ENCODE data around the gene RASGRF1. TPM values are rescaled to one million over a fixed set of nuclear protein-coding genes. Genes with fewer than 3 reads are reported as not detected.
"Not testable (repeated sequence)": the region's sequence is repeated elsewhere in the genome, so short reads cannot be mapped to it uniquely, and the experiment has no call there.

Gene RASGRF1
- total RNA-seq, 1 donor from 2014 or later = not detected

DNA sequence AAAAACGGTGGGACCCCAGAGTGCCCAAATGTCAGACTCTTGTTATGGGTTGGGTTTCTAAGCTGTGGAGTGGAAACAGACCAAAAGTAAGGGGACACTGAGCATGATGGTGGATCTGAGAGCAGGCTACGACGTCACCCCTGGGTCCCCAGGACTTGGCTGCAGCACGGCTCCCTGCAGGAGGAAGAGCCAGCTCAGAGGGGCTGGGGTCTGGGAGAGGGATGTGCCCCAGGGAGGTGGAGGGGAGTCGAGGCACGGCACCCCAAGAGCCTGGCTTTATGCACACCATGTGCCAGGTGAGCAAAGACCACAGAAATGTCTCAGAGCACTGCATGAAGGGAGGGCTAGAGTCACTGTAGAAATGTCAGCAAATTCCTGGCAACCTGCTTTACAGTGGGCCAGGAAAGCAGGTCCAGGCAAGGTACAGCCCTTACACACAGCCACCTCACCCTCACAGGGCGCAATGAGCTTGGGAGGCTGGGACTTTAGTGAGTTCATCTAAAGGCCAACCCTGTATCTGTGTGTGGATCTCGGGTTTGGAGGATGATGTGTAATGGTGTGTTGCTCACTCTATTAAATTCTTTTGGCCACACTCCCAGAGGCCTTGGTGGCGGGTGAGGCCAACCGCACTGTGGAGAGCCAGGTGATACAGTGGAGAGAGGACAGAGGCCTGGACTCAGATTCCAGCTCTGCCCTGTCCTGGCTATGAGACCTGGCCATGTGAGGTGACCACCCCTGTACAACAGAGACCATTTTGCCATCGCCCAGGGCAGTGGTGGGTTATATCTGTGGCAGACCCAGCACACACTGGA, 159.8 kb downstream of the RASGRF1 start:
- ATAC-seq (ENCODE audit: poor library complexity) = peak; percentile 33
- no peak for DNase-seq
- intact Hi-C loops (cut with DNase I) = no loop called here

DNA sequence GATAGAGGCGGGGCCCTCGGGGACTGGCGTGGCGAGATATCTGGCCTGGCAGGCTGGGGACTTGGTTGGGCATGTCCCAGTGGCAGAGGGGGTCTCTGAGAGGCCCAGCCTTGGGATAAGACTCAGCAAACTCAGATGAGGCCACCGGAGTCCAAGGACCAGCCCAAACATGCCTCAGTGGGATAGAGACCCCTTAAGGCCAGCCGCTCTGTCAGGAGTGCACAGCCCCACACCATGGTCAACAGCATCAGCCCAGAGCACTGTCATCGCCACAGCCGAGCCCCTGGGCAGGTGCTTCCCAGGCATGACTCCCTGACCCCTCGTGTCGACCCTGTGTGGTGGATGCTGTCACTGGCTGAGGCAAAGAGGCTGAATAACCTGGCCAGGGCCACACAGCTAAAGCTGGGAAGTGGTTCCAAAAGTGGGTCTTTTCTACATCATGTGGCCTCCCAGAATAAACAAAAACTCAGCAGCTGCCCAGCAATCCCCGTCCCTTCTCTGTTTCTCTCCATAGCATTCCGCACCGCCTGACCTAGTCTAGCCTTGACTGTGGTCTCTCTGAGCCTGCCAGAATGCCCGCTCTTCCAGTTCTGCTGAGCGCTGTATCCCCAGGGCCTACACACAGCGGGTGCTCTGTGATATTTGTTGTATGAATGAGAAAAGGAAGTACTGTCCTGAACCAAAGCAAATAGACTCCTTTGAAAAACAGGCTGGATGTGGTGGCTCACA, 160.9 kb downstream of the RASGRF1 start:
- DNase-seq (no peak), ATAC-seq (ENCODE audit: poor library complexity) (no peak)
- intact Hi-C loops (cut with DNase I) = no loop called here

GRCh38 chr15:78928616-78929093, 161.9 kb downstream of the RASGRF1 start:
- intact Hi-C loops (cut with DNase I) = no loop called here
- DNase-seq (no peak), ATAC-seq (ENCODE audit: poor library complexity) (no peak)

- intact Hi-C loops (cut with DNase I); DNase-seq; ATAC-seq (ENCODE audit: poor library complexity): not testable (repeated sequence)
Measured at GRCh38 chr15:78928176-78928575, 162.4 kb downstream of the RASGRF1 start.

GRCh38 chr15:78927077-78927790, 163.3 kb downstream of the RASGRF1 start:
- DNase-seq = no peak
- no peak for ATAC-seq (ENCODE audit: poor library complexity)
- intact Hi-C loops (cut with DNase I) = no loop called here

DNA sequence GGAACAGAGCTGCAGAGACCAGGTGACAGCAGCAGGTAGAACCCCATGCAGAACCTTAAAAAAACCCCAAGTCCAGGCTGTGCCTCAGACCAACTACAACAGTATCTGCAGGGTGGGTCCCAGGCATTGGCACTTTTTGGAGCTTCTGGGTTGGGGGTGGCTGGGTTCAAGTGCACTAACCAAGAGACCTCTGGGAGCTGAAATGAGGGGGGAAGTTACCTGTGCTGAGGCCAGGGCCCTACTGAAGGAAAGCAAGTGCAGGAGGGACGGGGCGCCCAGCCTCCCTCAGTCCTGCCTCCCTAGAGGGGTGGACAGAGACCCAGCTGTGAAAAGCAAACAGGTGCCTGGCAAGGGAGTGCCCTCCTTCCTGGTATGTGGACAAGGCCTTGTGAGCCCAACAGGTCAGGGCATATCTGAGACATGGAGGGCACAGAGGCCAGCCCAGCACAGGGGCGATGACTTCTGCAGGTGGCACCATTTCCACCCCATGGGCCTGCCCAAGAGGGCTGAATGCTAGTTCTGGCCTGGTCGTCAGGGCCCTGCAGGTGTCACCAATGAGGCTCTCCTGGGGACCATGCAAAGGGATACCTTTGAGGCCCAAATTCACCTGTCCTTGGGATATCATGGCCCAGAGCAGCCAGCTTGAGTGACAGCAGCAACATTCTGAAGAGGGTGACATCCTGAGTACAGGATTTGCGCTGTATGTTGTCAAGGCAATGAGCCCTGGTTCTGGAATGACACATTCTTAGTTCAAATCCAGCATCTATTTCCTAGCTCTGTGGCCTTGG, 164.4 kb downstream of the RASGRF1 start:
- no peak for ATAC-seq (ENCODE audit: poor library complexity)

DNA sequence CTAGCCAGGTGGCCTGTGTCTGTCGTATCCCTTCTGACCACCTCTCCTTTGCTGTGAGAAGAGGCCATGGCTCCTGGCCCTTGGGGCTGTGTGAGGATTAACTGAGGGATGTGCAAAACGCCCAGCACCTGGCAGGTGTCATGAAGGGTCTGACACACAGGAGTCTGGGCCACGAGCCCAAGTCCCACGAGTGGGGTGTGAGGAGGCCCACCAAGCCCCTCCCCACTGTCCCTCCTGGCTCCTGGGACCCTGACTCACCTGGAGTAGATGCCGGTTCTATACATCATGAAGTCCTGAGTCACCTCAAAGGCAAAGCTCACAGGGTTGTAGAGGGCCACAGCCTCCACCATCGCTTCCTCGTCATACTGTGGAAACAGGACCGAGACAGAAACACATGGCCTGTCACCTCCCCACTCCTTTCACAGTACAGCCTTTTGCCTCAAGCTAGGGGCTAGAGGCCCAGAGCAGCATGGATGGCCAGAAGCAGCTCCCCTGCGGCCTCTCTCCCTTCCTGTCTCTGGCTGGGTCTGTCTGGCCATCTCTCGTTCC, 165.4 kb downstream of the RASGRF1 start:
- no peak for ATAC-seq (ENCODE audit: poor library complexity)
- no peak for DNase-seq
- intact Hi-C loops (cut with DNase I) = no loop called here

More for the DNA sequence above, 164.4 kb downstream of the RASGRF1 start:
- intact Hi-C loops (cut with DNase I) = no loop called here
- DNase-seq = no peak

DNA sequence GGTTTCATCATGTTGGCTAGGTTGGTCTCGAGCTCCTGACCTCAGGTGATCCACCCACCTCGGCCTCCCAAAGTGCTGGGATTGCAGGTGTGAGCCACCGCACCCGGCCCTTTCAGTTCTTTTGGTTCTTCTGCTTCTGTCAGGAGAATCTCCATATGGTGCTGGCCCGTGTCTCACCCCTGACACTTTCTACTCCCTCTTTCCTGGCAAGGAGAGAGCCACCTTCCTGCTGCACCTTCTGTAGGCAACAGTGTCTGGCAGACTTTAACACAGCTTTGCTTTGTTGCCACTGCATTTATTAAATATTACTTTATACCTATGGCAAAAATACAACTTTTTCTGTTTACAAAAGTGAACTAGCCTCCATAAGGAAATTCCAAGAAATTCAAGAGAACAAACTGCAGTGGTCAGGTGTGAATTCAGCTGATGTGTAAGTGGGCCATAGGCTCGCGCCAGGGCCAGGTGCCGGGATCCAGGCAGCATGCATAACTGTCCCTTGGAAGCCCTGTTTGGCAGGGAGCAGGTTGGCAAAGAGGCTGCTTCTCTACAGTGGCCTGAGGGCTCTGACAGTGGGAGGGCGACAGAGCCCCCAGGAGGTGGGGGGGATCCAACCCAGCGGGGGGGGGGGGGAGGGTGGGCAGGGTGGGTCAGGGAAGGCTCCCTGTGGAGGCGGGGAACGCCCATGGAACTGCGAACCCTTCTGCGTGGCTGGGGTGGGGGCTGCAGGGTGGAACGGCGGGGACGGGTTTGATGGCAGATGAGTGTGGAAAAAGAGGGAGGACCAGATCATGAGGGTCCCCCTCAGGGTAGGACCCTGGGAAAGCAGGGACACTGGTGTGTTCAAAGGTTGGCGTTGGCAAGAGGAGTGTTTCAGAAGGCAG, 166.9 kb downstream of the RASGRF1 start:
- ATAC-seq (ENCODE audit: poor library complexity) (no peak), DNase-seq (no peak)
- intact Hi-C loops (cut with DNase I) = no loop called here

DNA sequence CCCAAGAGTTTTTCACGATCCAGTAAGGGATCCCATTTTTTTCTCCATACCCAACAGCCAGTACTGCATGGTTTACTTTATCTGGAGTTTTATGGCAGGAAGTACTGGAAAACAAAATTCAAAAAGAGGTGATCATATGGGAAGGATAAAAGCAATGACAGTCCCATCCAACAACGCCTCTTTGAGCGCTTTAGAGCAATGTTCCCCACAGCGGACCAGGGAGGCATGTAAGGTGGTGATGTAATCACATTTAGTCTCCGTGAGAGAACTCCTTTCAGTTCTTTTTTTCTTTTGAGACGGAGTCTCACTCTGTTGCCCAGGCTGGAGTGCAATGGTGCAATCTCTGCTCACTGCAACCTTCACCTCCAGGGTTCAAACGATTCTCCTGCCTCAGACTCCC, 167.6 kb downstream of the RASGRF1 start:
- ATAC-seq (ENCODE audit: poor library complexity) = no peak
- intact Hi-C loops (cut with DNase I) = no loop called here
- DNase-seq = no peak

GRCh38 chr15:78922527-78922926, 168.1 kb downstream of the RASGRF1 start:
- ATAC-seq (ENCODE audit: poor library complexity) (no peak), DNase-seq (no peak)
- intact Hi-C loops (cut with DNase I) = no loop called here

DNA sequence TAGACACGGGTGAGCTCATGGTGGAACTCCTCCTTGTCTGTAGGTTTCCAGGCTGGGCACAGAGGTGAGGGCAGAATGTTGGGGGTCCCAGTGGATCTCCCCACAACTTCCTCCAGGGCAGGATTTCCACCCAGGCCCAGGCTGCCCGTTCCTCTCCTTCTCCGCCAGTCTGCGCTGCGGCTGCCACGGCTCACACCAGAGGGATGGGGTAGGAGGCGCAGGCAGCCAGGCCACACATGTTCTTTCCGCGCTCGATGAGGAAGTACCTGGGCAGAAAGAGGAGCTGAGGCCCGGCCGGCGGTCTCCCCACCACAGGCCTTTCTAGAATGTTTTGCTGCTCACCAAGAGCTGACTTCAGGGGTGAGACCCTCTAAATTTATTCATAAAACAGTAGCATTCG, 168.6 kb downstream of the RASGRF1 start:
- intact Hi-C loops (cut with DNase I) = no loop called here
- DNase-seq (no peak), ATAC-seq (ENCODE audit: poor library complexity) (no peak)

DNA sequence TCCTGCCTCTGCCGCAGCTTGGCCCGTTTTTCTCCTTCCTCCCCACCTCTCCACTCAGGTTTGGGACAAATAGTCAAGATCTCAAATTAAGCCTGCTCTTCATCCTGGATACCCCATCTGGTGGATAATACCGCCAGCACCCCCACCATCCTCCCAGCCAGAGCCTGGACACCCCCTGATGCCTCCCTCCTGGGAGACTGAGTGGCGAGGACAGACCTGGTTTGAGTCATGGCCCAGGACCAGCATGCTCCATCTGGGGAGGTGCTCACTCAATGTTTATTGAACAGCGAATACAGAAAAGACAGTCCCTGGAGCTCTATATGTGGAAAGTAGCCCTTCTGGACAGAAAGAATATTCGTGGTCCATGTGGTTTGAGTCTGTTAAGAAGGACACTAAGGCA, 169.1 kb downstream of the RASGRF1 start:
- intact Hi-C loops (cut with DNase I) = no loop called here
- ATAC-seq (ENCODE audit: poor library complexity) (no peak), DNase-seq (no peak)

- no peak for ATAC-seq (ENCODE audit: poor library complexity)
- intact Hi-C loops (cut with DNase I) = loop anchor here (10.0 kb wide), 2 partner anchors 57 to 87 kb away; no protein-coding TSS in a partner anchor
- no peak for DNase-seq
Measured at GRCh38 chr15:78917888-78918287, 172.7 kb downstream of the RASGRF1 start.

DNA sequence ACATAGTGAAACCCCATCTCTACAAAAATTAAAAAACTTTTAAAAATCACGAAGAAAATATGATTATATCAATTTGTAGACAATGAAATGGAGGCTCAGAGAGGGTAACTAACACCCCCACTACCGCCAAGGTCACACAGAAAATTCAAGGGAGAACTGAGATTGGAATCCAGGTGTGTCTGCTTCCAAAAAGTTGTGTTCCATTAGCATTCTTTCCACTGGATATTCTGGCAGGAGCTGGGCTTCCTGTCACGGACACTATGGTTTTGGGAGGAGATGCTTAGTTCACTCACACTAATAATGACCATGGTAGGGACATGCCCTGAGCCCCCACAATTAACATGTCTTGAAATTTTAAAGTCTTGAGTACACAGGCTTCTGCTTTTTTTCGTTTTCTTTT, 174.5 kb downstream of the RASGRF1 start:
- intact Hi-C loops (cut with DNase I) = loop anchor here (10.0 kb wide), 2 partner anchors 59 to 89 kb away; no protein-coding TSS in a partner anchor
- DNase-seq (no peak), ATAC-seq (ENCODE audit: poor library complexity) (no peak)

- intact Hi-C loops (cut with DNase I) = loop anchor here (10.0 kb wide), 2 partner anchors 59 to 89 kb away; no protein-coding TSS in a partner anchor
- peak; percentile 66 for ATAC-seq (ENCODE audit: poor library complexity)
- peak; percentile 77 for DNase-seq
Measured at GRCh38 chr15:78915341-78916087, 175.1 kb downstream of the RASGRF1 start.

DNA sequence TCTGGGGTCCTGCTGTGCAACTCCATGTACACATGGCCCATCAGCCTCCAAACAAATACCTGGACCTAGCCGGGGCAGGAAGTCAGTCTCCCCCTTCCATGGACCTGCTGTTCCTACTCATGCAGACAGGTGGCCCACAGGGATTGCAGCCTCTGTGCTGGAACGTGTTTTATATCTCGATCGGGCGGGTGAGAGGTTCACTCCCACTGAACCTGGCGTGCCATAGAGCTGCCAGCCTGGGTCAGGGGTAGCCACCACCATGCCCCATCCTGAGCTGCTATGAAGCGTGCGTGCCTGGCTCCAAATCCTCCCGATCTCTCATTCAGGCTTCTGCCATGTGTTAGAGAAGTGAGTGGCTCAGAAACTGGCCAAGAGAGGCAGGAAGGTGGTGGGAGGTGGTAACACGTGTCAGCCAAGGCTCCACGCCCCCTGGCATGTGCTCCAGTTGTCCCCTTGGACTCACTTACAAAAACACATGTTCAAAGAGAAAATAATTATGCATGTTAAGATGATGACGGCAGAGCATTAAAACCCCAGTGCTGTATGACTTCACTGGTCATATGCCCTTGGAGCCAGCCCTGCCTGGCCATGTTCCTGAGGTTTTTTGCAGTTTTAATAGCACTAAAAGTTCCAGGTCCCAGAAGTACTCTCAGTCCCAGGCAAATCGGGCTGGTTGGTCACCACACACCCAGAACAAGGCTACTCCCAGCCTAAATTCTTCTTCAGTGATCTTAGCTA, 176.4 kb downstream of the RASGRF1 start:
- peak; percentile 68 for DNase-seq
- ATAC-seq (ENCODE audit: poor library complexity) = peak; percentile 55
- intact Hi-C loops (cut with DNase I) = loop anchor here (5.0 to 10.0 kb wide), 3 partner anchors 61 to 268 kb away; no protein-coding TSS in a partner anchor
